Measurements from ENCODE around the gene UBXN11. TPM values are rescaled to one million over a fixed set of nuclear protein-coding genes. Genes with fewer than 3 reads are reported as not detected.

Gene UBXN11
- total RNA-seq, 1 donor from 2014 or later: 33.8 TPM

DNA sequence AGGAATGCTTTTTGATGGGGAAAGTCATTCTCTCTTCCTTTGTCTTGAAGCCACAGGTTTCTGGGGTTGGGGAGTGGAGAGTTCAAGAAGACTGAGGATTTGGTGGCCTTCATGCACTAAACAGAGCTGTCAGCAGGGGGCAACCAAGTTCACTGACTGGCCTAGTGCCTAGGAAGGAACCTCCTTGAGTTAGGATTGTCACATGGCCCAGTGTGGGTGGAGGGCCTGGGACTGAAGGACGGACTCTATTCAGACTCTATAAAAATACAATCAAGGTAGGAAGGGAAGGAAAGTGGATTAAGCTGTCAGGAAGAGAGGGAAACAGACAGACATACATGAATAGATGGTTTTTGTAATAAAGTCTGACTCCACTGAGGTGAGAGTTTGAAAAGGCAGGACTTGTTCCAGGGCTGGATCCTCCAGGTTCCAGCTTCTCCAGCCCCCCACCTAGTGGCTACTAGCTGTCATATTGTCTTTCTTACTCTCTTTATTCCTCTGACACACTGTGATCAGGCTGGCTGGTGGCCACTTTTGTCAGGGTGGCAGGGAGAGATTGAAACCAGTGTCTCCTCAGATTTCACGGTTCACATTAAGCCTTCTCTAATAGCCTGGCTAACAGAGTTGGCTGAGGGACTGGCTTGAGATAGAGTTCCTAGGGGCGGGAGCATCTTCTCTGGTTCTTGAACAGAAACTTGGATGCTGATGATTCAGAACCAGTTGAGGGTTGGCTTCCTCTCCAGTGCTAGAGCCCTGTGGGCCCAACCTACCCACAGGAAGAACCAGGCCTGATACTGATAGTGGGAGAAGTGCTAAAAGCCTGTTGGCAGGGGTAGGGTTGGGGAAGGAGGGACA is 30.6 kb downstream of the UBXN11 start:
- intact Hi-C loops (cut with micrococcal nuclease): loop anchor here (1.0 to 5.0 kb wide), 11 partner anchors 8 to 171 kb away; partner anchors contain the start of genes CD52 and CEP85

- intact Hi-C loops (cut with micrococcal nuclease): loop anchor here (1.0 to 5.0 kb wide), 5 partner anchors 42 to 148 kb away; partner anchors contain the start of gene CD52
These were observed 31.5 kb downstream of the UBXN11 start for GRCh38 chr1:26274801-26275425.

- intact Hi-C loops (cut with micrococcal nuclease): no loop called here
These were observed 37.3 kb downstream of the UBXN11 start for GRCh38 chr1:26269198-26269550.

- intact Hi-C loops (cut with micrococcal nuclease): no loop called here
These were observed 37.9 kb downstream of the UBXN11 start for GRCh38 chr1:26268290-26269197.

DNA sequence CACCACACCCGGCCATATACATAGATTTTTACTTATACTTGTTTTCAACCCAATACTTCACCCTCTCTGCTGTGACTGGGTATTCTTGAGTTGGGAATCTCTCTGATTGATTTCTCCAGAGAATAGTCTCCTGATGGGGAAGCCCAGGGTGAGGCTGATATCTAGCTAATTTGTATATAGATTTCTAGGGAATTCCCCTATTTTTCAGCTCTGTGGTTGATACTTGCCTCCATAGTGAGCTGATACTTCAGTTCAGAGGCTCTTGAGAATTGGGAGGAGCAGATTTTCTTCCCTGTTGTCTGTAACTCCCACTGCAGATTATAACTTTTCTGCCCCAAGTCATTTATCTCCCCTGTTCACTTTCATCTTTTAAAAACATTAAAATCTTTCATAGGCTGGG is 41.0 kb downstream of the UBXN11 start:
- intact Hi-C loops (cut with micrococcal nuclease): no loop called here

- intact Hi-C loops (cut with micrococcal nuclease): no loop called here
These were observed 43.2 kb downstream of the UBXN11 start for GRCh38 chr1:26263212-26263611.

- intact Hi-C loops (cut with micrococcal nuclease): no loop called here
These were observed 46.9 kb downstream of the UBXN11 start for GRCh38 chr1:26259578-26259977.

DNA sequence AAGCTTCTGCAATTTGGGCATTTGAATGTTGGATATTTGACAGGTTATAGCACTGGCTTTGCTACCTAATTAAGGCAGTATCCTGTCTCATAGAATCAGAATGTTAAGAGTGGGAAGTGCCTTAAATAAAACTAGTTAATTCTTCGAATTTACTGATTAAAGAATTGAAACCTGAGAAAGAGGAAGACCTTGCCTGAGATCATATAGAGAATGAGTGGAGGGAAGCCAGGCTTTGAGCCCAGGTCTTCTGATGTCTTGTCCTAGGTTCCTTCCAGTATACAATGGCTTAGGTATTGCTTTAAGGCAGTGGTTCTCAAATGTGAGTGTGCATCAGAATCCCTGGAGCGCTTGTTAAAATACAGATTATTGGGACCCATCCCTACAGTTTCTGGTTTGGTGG is 47.4 kb downstream of the UBXN11 start:
- intact Hi-C loops (cut with micrococcal nuclease): no loop called here

DNA sequence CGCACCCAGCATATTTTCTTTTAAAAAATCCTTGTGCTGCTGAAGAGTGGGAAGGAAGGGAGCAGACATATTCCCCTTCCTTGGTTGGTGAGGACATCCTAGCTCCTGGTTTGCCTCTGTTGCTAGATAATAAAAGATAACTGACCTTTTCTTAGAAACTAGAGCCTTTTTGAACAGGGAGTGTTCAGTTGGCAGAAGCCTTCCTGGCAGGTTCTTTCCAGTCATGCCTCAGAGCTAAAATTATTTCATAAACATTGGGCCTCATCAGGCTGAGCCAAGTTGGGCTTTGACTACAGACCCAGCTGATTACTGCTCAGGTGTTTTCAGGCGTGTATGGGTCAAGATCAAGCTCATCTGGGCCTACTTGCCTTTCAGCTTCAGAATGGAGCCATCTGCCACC is 49.2 kb downstream of the UBXN11 start:
- intact Hi-C loops (cut with micrococcal nuclease): no loop called here

DNA sequence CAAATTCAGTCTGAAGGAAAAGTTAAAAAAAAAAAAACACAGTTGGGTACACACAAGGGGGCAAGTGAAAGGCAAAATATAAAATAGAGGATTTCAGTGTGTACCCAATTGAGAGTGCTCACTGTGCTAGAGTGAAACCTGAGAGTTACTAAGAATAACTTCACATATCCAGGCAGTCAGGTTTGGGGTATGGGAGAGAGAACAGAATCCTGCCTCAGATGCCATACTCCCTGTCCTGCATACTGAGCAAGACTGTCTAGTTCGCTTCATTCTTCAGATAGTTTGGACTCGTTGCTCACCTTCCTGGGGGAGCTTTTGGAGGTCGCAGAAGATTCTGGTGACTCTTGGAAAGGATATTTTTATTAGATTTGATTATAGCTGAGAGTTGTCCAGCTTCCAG is 52.0 kb downstream of the UBXN11 start:
- intact Hi-C loops (cut with micrococcal nuclease): no loop called here

- intact Hi-C loops (cut with micrococcal nuclease): no loop called here
These were observed 53.7 kb downstream of the UBXN11 start for GRCh38 chr1:26252718-26253117.

GRCh38 chr1:26239936-26240335 is 66.5 kb downstream of the UBXN11 start:
- intact Hi-C loops (cut with micrococcal nuclease): loop anchor here (5.0 kb wide), 1 partner anchor 418 kb away; no protein-coding TSS in a partner anchor

GRCh38 chr1:26237230-26237966 is 69.0 kb downstream of the UBXN11 start:
- intact Hi-C loops (cut with micrococcal nuclease): loop anchor here (5.0 kb wide), 1 partner anchor 415 kb away; no protein-coding TSS in a partner anchor

GRCh38 chr1:26234644-26235370 is 71.6 kb downstream of the UBXN11 start:
- intact Hi-C loops (cut with micrococcal nuclease): loop anchor here (1.0 to 5.0 kb wide), 20 partner anchors 10 to 803 kb away; partner anchors contain the start of genes AUNIP, DHDDS, HMGN2 and MACO1

DNA sequence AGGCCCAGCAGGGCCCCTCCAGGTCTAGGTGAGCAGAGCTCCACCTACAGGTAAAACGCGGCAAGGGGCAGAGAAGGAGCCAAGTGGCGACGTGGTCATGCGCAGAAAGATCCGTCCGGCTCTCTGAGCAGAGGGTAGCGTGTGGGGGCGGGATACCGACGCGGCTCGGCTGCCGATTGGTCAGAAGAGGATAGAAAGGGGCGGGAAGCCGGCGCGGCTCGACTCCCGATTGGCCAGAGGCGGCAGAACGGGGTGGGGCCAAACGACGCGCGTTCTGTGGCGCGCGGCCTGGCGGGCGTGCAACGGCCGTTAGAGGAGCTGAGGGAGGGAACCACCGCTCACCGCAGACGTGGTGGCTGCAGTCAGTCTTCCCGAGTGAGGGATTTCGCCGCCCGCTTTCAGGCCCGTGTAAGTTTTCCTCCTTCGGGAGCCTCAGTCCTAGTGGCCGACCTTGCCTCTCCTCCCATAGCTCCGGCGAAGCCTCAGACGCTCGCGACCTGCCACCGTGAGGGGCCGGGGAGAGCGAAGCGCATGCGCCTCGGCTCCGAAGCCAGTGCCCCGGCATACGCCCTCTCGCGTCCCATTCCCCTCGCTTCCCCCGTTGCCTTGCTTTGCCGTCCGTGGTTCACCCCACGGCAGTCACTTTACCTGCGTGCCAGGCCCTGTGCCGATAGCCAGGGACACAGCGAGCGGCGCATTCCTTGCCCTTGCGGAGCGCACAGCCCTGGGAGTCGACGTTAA is 72.4 kb downstream of the UBXN11 start, which contains the start of gene CEP85:
Gene CEP85 (plus strand): TSS at position 298 of the 741 bp plus-strand sequence. CDS start 5,584 bp downstream, outside the sequence.
- intact Hi-C loops (cut with micrococcal nuclease): loop anchor here (1.0 to 5.0 kb wide), 19 partner anchors 9 to 802 kb away; partner anchors contain the start of genes AUNIP, DHDDS, HMGN2 and MACO1

All from T-helper 1 cell treated with Interleukin-12 subunit alpha and Interleukin-12 subunit beta and Interleukin-4 antibody, amounts not matched to agents 30 ng/mL and 1 ng/mL, for 36 hours (primary cell).